ENCODE data around the gene ARID3B. TPM values are rescaled to one million over a fixed set of nuclear protein-coding genes. Genes with fewer than 3 reads are reported as not detected.
"Not testable (repeated sequence)": the region's sequence is repeated elsewhere in the genome, so short reads cannot be mapped to it uniquely, and the experiment has no call there.

Gene ARID3B, protein sequence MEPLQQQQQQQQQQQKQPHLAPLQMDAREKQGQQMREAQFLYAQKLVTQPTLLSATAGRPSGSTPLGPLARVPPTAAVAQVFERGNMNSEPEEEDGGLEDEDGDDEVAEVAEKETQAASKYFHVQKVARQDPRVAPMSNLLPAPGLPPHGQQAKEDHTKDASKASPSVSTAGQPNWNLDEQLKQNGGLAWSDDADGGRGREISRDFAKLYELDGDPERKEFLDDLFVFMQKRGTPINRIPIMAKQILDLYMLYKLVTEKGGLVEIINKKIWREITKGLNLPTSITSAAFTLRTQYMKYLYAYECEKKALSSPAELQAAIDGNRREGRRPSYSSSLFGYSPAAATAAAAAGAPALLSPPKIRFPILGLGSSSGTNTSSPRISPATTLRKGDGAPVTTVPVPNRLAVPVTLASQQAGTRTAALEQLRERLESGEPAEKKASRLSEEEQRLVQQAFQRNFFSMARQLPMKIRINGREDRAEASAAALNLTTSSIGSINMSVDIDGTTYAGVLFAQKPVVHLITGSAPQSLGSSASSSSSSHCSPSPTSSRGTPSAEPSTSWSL
- 2.7 TPM for total RNA-seq
- long read RNA-seq, full-length matches to known transcripts: 1 of 7 reads
- long read RNA-seq, partial matches to known transcripts: 0 of 7 reads
- long read RNA-seq, other reads (novel, unspliced or antisense): 6 of 7 reads

GRCh38 chr15:74540761-74541493 lies at the start of gene ARID3B:
TSS of gene ARID3B (plus strand) at chr15:74541220. CDS start at chr15:74543937, 2,717 bp downstream.
- DNase-seq (ENCODE audit: low spot score): peak; percentile 99
- intact Hi-C loops (cut with DNase I): loop anchor here (2.0 to 5.0 kb wide), 2 partner anchors 74 to 79 kb away; partner anchors contain the start of genes CLK3 and UBL7

DNA sequence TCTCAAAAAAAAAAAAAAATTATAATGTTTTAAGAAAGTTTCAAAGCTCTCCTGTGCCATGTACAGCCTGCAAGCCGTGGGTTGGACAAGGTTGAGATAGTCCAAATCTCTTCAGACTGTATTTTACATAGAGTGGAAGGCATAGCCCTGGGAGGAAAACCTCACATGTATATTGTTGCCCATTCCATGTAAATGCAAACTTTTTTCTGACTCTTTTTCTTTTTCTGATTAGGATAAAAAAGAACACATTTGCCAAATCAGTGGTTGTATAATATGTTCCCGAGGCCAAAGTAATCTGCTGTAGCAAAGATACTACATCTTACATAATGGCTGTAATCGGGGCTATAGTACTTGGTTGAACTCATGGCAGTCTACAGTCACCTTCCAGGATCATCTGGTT lies 44.4 kb upstream of the ARID3B start:
- intact Hi-C loops (cut with DNase I): no loop called here
- no peak for DNase-seq (ENCODE audit: low spot score)

GRCh38 chr15:74497584-74497983 lies 43.4 kb upstream of the ARID3B start:
- DNase-seq (ENCODE audit: low spot score): no peak
- intact Hi-C loops (cut with DNase I): no loop called here

DNA sequence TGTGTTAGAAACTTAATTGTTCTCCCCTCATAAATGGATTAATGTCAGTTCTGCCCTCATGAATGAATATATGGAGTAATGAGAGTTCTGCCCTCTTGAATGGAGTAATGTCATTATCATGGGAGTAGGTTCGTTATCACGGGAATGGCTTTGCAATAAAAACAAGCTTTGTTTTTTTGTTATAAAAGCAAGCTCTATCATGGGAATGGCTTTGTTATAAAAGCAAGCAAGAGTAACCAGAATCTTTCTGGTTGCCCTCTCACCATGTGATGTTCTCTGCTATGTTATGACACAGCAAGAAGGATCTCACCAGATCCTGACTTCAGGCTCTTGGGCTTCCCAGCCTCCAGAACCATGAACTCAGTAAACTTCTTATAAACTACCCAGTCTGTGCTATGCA lies 41.7 kb upstream of the ARID3B start:
- no peak for DNase-seq (ENCODE audit: low spot score)
- intact Hi-C loops (cut with DNase I): no loop called here

DNA sequence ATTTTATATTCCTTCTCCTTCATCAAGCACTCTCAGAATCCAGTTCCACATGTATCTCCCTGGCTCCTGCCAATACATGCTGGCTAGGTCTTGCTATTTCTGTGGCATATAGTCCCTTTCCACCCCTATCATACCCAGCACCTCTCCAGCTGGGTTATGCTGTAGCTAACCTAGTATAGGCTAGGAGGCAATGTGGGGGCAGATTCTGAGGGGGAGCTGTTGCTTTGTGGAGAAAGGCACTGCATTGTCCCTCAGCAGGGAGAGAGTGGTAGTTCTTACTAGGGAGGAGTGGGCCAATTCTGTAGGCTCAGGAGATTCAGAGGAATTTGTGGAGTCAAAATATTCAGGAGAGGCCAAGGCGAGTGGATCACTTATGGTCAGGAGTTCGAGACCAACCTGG lies 40.6 kb upstream of the ARID3B start:
- intact Hi-C loops (cut with DNase I): no loop called here
- DNase-seq (ENCODE audit: low spot score): no peak

DNA sequence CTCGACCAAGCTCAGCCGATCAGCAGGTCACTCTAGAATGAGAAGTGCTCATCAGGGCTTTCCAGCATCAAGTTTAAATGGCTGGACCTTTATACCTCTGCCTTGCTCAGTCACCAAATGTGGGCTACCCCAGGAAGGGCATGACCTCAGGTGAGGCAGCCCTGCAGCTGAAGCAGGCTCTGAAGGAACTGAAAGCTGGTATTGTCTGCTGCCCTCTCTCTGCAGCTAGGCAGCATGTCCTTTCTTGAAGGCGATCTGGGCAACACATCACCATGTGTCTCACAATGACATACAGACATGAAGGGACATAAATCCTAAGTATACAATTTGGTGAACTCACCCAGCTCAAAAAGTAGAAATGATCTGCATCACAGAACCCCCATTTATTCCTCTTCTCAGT lies 38.7 kb upstream of the ARID3B start:
- DNase-seq (ENCODE audit: low spot score): no peak
- intact Hi-C loops (cut with DNase I): no loop called here

- DNase-seq (ENCODE audit: low spot score): no peak
- intact Hi-C loops (cut with DNase I): no loop called here
These were observed 36.6 kb upstream of the ARID3B start for GRCh38 chr15:74504418-74504817.

DNA sequence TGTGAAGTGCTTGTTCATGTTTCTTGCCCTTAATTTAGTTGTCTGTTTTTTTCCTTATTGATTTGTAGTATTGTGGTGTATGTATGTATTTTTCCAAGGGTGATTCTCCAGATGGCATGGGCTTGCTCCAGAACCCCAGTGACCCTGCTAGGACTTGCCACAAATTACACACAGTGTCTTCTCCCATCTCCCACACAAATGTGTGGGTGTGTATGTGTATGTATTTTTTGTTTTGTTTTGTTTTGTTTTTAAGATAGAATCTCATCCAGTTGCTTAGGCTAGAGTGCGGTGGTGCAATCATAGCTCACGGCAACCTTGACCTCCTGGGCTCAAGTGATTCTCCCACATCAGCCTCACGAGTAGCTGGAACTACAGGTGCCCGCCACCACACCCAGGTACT lies 36.2 kb upstream of the ARID3B start:
- intact Hi-C loops (cut with DNase I): no loop called here
- no peak for DNase-seq (ENCODE audit: low spot score)

- intact Hi-C loops (cut with DNase I): no loop called here
- DNase-seq (ENCODE audit: low spot score): no peak
These were observed 35.0 kb upstream of the ARID3B start for GRCh38 chr15:74505837-74506514.

- DNase-seq (ENCODE audit: low spot score): no peak
- intact Hi-C loops (cut with DNase I): no loop called here
These were observed 34.5 kb upstream of the ARID3B start for GRCh38 chr15:74506515-74506840.

GRCh38 chr15:74511583-74511982 lies 29.4 kb upstream of the ARID3B start:
- intact Hi-C loops (cut with DNase I): no loop called here
- no peak for DNase-seq (ENCODE audit: low spot score)

DNA sequence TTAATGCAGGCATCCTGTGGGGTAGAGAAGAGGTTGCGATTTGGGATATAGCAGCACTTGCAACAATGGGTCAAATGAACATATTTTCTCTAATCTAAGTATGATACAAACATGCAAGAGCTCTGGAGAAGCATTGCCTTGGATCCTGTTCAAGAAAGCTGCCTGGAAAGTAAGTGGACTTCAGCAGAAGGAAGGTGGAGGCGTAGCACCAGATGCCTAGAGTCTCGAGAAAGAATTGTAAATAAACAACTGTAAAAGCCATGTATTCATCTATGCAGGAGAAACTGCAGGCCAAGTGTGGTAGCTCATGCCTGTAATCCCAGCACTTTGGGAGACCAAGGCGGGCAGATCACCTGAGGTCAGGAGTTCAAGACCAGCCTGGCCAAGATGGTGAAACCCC lies 27.0 kb upstream of the ARID3B start:
- intact Hi-C loops (cut with DNase I); DNase-seq (ENCODE audit: low spot score): not testable (repeated sequence)

- DNase-seq (ENCODE audit: low spot score): no peak
- intact Hi-C loops (cut with DNase I): no loop called here
These were observed 23.9 kb upstream of the ARID3B start for GRCh38 chr15:74517096-74517495.

DNA sequence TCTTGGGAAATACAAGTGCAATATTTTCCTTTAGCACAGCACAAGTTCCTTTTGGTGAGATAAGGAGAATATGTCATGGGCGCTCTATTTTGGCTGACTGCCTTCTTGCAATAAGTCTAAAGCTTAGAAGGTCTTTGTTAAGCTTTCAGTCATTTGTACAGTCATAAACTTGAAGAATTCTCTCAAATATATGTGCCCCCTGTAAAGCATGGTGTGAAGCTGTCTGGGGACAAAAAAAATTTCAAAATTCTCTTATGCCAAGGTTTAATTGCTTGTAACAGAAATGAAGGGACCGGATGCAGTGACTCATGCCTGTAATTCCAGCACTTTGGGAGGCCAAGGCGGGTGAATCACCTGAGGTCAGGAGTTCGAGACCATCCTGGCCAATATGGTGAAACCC lies 21.7 kb upstream of the ARID3B start:
- DNase-seq (ENCODE audit: low spot score): no peak

GRCh38 chr15:74520407-74520806 lies 20.6 kb upstream of the ARID3B start:
- DNase-seq (ENCODE audit: low spot score): no peak
- intact Hi-C loops (cut with DNase I): no loop called here

More for the DNA sequence above, 21.7 kb upstream of the ARID3B start:
- intact Hi-C loops (cut with DNase I): no loop called here

DNA sequence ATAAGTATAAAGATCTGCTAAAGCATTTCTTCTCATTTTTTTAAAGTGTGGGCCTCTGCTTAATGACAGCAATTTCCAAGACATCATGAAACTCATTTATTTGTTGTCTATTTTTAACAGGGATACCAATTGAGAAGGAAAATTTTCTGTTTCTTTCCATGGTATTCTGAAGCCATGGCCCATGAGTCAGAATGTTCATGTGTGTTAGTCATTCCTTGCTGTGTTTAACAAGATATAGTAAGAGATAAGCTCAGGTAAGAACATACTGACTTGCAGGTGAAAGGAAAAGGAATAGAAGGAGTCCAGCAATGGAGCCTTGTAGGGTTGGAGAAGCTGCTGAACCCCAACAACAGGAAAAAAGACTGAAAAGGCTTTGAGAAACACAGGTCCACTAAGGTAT lies 17.0 kb upstream of the ARID3B start:
- intact Hi-C loops (cut with DNase I): no loop called here
- DNase-seq (ENCODE audit: low spot score): no peak

DNA sequence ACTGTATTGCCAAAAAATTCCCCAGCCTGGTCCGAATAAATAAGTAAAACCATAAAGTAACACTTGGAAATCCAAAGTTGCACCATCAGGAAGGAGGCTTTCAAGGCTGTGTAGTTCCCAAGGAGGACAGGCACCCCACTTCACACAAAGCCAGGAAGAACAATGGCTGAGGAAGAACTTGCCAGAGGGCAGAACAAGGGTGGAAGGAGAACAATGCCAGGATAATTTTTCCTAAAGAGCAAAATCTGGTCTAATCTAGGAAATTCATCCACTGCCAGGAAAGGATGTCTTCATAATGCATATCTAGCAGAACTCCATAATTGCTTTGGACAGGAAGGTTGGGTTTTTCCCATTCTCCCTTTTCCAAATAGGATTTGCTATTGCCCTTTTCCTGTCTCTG lies 15.7 kb upstream of the ARID3B start:
- DNase-seq (ENCODE audit: low spot score): no peak
- intact Hi-C loops (cut with DNase I): no loop called here

DNA sequence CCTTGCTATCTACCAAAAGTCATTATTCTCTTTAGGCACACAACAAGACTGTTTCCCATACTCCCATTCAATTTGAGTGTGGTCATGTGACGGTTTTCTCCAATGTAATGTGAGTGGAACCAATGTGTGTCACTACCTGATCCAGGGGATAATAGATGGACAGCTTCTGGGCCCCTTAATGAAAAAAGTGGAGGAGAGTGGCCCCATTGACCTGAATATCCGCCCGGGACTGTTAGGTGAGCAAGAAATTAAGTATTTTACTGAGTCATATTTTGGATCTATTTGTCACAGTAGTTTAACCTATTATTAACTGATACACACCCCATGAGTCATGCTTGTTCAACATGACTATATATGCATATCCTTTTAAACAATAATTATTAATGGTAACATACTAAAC lies 15.1 kb upstream of the ARID3B start:
- DNase-seq (ENCODE audit: low spot score): no peak
- intact Hi-C loops (cut with DNase I): no loop called here

GRCh38 chr15:74528876-74529275 lies 12.1 kb upstream of the ARID3B start:
- intact Hi-C loops (cut with DNase I): no loop called here
- DNase-seq (ENCODE audit: low spot score): no peak

- intact Hi-C loops (cut with DNase I): no loop called here
- DNase-seq (ENCODE audit: low spot score): no peak
These were observed 11.1 kb upstream of the ARID3B start for GRCh38 chr15:74529921-74530320.

Data from cardiac septum (tissue), 1 donor.